Sigmoid colon (tissue), 7 donors: ENCODE results near the gene GPR18. TPM values are rescaled to one million over a fixed set of nuclear protein-coding genes. Genes with fewer than 3 reads are reported as not detected.

Source experiments
- DNase-seq: peaks from one replicate; pipeline ENCODE4 v3.0.0-alpha.2; 2019
- H3K27ac ChIP-seq, 4 donors: fragments of 200-600 bp; sonication (generic); one replicate each; pipeline ENCODE4 v1.5.1; 2016 to 2019; ENCODE audit warnings: mild to moderate bottlenecking in 1 of 4
- H3K27me3 ChIP-seq, 3 donors: fragments of 200-600 bp; sonication (generic); one replicate each; pipeline ENCODE4 v1.5.1; 2019; ENCODE audit warnings: mild to moderate bottlenecking in 1 of 3
- H3K36me3 ChIP-seq, 4 donors: fragments of 200-600 bp; sonication (generic); one replicate each; pipeline ENCODE4 v1.5.1; 2016 to 2019
- H3K4me1 ChIP-seq, 4 donors: fragments of 200-600 bp; sonication (generic); one replicate each; pipeline ENCODE4 v1.5.1; 2017 to 2019
- H3K4me3 ChIP-seq, 4 donors: fragments of 200-600 bp; sonication (generic); one replicate each; pipeline ENCODE4 v1.5.1; 2017 to 2019; ENCODE audit warnings: mild to moderate bottlenecking in 2 of 4, moderate library complexity in 1 of 4
- H3K9me3 ChIP-seq, 4 donors: fragments of 200-600 bp in 3 of 4; sonication (generic) in 3 of 4; one replicate each; pipeline versions ENCODE4 v1.5.1 to v1.6.1; 2013 to 2019
- EP300 ChIP-seq, 4 donors: sonication (generic); formaldehyde crosslinking; IDR thresholded peaks; one replicate each; pipeline ENCODE4 v1.6.1; 2017; ENCODE audit warnings: antibody characterized with exemption in 4 of 4
- POLR2A ChIP-seq, 2 donors: fragments of 450-650 bp; IDR thresholded peaks; one replicate each; pipeline ENCODE4 v1.6.1; 2016; ENCODE audit warnings: antibody characterized with exemption in 2 of 2, mild to moderate bottlenecking in 2 of 2, moderate library complexity in 2 of 2
- POLR2AphosphoS5 ChIP-seq, 4 donors: sonication (generic); formaldehyde crosslinking; IDR thresholded peaks; one replicate each; pipeline ENCODE4 v1.6.1; 2017; ENCODE audit warnings: antibody characterized with exemption in 4 of 4
- WGBS, 2 donors: extraction: QIAGEN DNeasy Blood & Tissue Kit; methylation state at CpG; one replicate each; pipeline ENCODE4 v1.1.7; 2013; 5-methylcytosine and 5-hydroxymethylcytosine counted together
- intact Hi-C: fragments of 100-400 bp; cut with DNase I; formaldehyde crosslinking; loops from one replicate; pipeline ENCODE4 v1.15.1; 2023
- polyA plus RNA-seq, 3 donors: library from polyadenylated mRNA; stranded (reverse); fragments of 200-250 nt; gene quantifications; one replicate each; pipeline ENCODE4 v1.2.3, GENCODE V29; 2013
- total RNA-seq, 4 donors: library from RNA; depleted of rRNA; stranded (reverse); fragments of >200 nt; gene quantifications; one replicate each; pipeline ENCODE4 v1.1.0, GENCODE V29; 2016
- TF ChIP-seq, protein P1 (sequence below), 4 experiments: fragments of 450-650 bp in 3 of 4; fragments of 200-600 bp in 1 of 4; IDR thresholded peaks; one replicate each; pipeline ENCODE4 v1.5.1; 2016 to 2019; ENCODE audit warnings: antibody characterized with exemption in 4 of 4, mild to moderate bottlenecking in 3 of 4, moderate library complexity in 2 of 4
- donor health status: healthy with polysubstance abuse.
- donor health status: Bipolar disorder and iron deficiency.
- donor health status: healthy.

The GPR18 gene
- total and polyA plus RNA-seq, 7 donors, result 0.83 to 7.5 TPM; not detected in 5

DNA sequence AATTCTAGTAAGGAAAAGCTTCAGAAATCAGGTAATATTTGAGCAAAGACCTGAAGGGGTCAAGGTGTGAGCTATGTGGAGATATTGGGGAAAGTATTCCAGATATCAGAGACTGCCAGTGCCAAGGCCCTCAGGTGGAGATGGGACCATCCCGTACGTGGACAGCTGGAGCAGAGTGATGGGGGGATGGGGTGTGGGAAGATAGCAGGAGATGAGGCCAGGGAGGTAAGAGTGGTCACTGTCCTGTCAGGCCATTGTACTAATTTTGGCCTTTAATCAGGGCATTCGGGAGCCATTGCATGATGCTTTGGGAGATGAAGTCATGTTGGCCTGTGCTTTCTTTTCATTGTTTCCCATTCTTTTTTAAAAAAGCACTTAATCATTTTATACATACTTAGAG lies 13.1 kb upstream of the GPR18 start:
- H3K27ac ChIP-seq, result peak overlapping the region in 3 of 4 donors; percentile 15 to 50 (median 44)
- peaks cover 0 to 3% (median 0%) of the 10 kb centered on the region in 4 donors for H3K36me3 ChIP-seq
- H3K4me1 ChIP-seq, result no peaks in the 10 kb centered on the region
- TF ChIP-seq, protein P1, sequence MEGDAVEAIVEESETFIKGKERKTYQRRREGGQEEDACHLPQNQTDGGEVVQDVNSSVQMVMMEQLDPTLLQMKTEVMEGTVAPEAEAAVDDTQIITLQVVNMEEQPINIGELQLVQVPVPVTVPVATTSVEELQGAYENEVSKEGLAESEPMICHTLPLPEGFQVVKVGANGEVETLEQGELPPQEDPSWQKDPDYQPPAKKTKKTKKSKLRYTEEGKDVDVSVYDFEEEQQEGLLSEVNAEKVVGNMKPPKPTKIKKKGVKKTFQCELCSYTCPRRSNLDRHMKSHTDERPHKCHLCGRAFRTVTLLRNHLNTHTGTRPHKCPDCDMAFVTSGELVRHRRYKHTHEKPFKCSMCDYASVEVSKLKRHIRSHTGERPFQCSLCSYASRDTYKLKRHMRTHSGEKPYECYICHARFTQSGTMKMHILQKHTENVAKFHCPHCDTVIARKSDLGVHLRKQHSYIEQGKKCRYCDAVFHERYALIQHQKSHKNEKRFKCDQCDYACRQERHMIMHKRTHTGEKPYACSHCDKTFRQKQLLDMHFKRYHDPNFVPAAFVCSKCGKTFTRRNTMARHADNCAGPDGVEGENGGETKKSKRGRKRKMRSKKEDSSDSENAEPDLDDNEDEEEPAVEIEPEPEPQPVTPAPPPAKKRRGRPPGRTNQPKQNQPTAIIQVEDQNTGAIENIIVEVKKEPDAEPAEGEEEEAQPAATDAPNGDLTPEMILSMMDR (IDR thresholded peaks at IDR 0.05), result no peak
- TF ChIP-seq EP300 (IDR thresholded peaks at IDR 0.05) (no peak), POLR2AphosphoS5 (IDR thresholded peaks at IDR 0.05) (no peak), POLR2A (IDR thresholded peaks at IDR 0.05) (no peak)
- intact Hi-C loops, result loop anchor here (2.0 kb wide), 1 partner anchor 166 kb away; no protein-coding TSS in a partner anchor
- WGBS, 2 donors, result 90 to 91% methylated on average over 3 of the region's 3 CpGs
- H3K27me3 ChIP-seq, result no peaks in the 10 kb centered on the region
- DNase-seq, result no peak
- no peak overlapping the region for H3K4me3 ChIP-seq
- peaks cover 0 to 3% (median 0%) of the 10 kb centered on the region in 4 donors for H3K9me3 ChIP-seq

DNA sequence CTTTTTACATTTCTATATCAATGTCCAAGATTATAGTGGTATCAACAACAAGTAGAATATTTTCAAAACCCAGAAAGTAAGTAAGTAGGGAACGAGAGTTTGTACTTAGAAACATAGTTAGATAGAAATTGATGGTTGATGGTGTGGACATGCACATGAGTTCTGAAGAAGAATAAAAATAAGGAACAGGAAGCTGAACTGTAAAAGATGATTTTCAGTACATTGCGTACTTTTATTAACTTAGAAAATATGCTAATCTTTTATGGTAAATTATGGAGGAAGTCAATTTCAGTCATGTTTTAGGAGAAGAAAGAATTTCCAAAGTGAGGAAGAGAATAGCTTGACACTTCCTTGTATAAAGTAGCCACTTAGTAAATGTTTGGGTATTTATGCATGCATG lies 12.3 kb upstream of the GPR18 start:
- 52 to 91% methylated on average over 2 of the region's 2 CpGs for WGBS, 2 donors
- Histone ChIP-seq H3K9me3 (peaks cover 0 to 3% (median 0%) of the 10 kb centered on the region in 4 donors), H3K36me3 (peaks cover 0 to 3% (median 0%) of the 10 kb centered on the region in 4 donors), H3K27ac (peak overlapping the region in 2 of 4 donors; percentile 44 to 50), H3K4me3 (no peak overlapping the region), H3K4me1 (no peaks in the 10 kb centered on the region), H3K27me3 (no peaks in the 10 kb centered on the region)
- DNase-seq, result no peak
- peak in 1 of 4 donors; percentile 24 for TF ChIP-seq POLR2AphosphoS5 (IDR thresholded peaks at IDR 0.05)
- no peak for TF ChIP-seq EP300 (IDR thresholded peaks at IDR 0.05)
- TF ChIP-seq POLR2A (IDR thresholded peaks at IDR 0.05), result no peak
- TF ChIP-seq, protein P1 (IDR thresholded peaks at IDR 0.05), result no peak
- intact Hi-C loops, result loop anchor here (2.0 kb wide), 1 partner anchor 166 kb away; no protein-coding TSS in a partner anchor

DNA sequence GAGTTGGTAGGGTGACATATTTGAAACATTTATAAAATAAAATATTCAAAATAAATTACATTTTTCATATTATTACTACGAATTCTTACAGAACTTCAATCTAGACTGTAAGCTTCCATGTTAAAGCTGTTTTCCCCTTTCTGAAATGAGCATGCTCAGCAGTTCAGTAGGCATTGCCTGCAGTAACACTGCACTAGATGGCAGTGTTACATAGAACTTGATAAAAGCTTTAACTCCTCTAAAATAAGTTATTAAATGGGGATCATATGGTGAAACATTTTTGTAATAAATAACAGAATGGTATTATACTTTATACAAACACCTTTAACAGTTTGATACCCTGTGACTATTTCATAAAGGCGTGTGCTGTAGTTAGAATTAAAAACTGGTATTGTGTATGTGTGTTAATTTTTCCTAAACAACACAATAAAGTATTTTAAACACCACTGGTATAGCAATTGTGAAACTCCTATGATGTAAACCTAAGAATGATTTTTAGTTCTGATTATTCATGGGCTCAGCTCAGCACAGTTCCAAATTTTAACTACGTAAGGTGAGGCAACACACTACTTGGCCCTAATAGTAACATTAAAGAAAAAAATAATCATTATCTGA lies 11.6 kb upstream of the GPR18 start:
- WGBS, 2 donors, result 68 to 80% methylated on average over 3 of the region's 3 CpGs
- TF ChIP-seq POLR2A (IDR thresholded peaks at IDR 0.05) (no peak), EP300 (IDR thresholded peaks at IDR 0.05) (no peak), POLR2AphosphoS5 (IDR thresholded peaks at IDR 0.05) (no peak)
- TF ChIP-seq, protein P1 (IDR thresholded peaks at IDR 0.05), result peak in 3 of 4 experiments; percentile 24 to 54 (median 27)

DNA sequence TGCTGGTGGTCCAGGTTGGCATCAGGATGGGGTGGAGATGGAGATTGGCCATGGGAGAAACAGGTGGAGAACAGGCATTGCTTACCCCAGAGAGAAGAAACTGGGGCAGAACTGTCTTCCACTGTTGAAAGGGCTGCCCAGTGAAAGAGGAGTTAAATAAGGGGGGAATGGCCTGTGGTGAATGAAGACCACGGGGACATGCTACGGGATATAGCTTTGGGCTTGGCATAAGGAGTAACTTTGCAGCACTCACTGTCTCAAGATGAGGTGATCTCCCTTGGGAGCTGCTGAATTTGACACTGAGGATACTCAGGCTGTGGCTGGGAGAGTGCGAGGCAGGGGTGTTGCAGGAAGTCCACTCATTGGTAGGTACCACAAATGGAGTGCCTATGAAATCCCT lies 10.6 kb upstream of the GPR18 start:
- intact Hi-C loops, result no loop called here
- no peak for TF ChIP-seq EP300 (IDR thresholded peaks at IDR 0.05)
- TF ChIP-seq POLR2A (IDR thresholded peaks at IDR 0.05), result no peak
- TF ChIP-seq POLR2AphosphoS5 (IDR thresholded peaks at IDR 0.05), result no peak
- TF ChIP-seq, protein P1 (IDR thresholded peaks at IDR 0.05), result no peak
- H3K27me3 ChIP-seq, result no peaks in the 10 kb centered on the region
- H3K9me3 ChIP-seq, result peaks cover 0 to 3% (median 0%) of the 10 kb centered on the region in 4 donors
- H3K27ac ChIP-seq, result no peak overlapping the region
- H3K4me3 ChIP-seq, result no peak overlapping the region
- peaks cover 0 to 1% (median 0%) of the 10 kb centered on the region in 4 donors for H3K4me1 ChIP-seq
- DNase-seq, result no peak
- 90 to 93% methylated on average over 3 of the region's 3 CpGs for WGBS, 2 donors
- peaks cover 0 to 3% (median 0%) of the 10 kb centered on the region in 4 donors for H3K36me3 ChIP-seq

More for the DNA sequence above, 11.6 kb upstream of the GPR18 start:
- no peak overlapping the region for H3K4me3 ChIP-seq
- H3K36me3 ChIP-seq, result peaks cover 0 to 3% (median 0%) of the 10 kb centered on the region in 4 donors
- peaks cover 0 to 3% (median 0%) of the 10 kb centered on the region in 4 donors for H3K9me3 ChIP-seq
- no peaks in the 10 kb centered on the region for H3K27me3 ChIP-seq
- DNase-seq, result no peak
- H3K27ac ChIP-seq, result peak overlapping the region in 1 of 4 donors; percentile 22
- intact Hi-C loops, result loop anchor here (2.0 kb wide), 1 partner anchor 167 kb away; no protein-coding TSS in a partner anchor
- no peaks in the 10 kb centered on the region for H3K4me1 ChIP-seq
